ENCODE measurements around the gene FA2H.
"Not testable (repeated sequence)": the region's sequence is repeated elsewhere in the genome, so short reads cannot be mapped to it uniquely, and the experiment has no call there.

Gene FA2H

DNA sequence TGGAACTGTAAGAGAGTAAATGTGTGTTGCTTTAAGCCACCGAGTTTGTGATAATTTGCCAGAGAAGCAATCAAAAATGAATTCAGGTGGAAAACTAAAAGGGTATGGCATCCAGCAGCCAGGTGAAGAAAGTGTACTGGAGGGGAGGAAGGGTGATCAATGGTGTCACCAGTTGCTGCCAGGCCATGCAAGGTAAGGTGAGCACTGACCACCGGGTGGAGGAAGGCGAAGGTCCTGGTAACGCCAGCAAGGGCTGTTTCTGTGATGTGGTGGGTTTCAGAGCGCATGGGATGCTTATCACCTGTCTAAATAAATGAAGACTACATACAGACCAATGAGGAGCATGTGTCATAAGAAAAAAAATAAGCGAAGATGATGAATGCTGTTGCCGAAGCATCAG, 6.9 kb downstream of the FA2H start:
- intact Hi-C loops (cut with DNase I; ENCODE audit: low total_unique reads), result no loop called here
- H3K36me3 ChIP-seq, result no peaks in the 10 kb centered on the region
- H3K4me3 ChIP-seq, result no peak overlapping the region
- TF ChIP-seq, protein P1, sequence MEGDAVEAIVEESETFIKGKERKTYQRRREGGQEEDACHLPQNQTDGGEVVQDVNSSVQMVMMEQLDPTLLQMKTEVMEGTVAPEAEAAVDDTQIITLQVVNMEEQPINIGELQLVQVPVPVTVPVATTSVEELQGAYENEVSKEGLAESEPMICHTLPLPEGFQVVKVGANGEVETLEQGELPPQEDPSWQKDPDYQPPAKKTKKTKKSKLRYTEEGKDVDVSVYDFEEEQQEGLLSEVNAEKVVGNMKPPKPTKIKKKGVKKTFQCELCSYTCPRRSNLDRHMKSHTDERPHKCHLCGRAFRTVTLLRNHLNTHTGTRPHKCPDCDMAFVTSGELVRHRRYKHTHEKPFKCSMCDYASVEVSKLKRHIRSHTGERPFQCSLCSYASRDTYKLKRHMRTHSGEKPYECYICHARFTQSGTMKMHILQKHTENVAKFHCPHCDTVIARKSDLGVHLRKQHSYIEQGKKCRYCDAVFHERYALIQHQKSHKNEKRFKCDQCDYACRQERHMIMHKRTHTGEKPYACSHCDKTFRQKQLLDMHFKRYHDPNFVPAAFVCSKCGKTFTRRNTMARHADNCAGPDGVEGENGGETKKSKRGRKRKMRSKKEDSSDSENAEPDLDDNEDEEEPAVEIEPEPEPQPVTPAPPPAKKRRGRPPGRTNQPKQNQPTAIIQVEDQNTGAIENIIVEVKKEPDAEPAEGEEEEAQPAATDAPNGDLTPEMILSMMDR (IDR thresholded peaks at IDR 0.05), result no peak
- no peak overlapping the region for H3K27ac ChIP-seq
- H3K27me3 ChIP-seq, result peaks cover 0 to 63% of the 10 kb centered on the region in 2 donors
- H3K9me3 ChIP-seq, result no peaks in the 10 kb centered on the region
- no peak for DNase-seq
- no peaks in the 10 kb centered on the region for H3K4me1 ChIP-seq

- Histone ChIP-seq H3K4me3 (no peak overlapping the region), H3K36me3 (no peaks in the 10 kb centered on the region), H3K27me3 (peaks cover 0 to 54% of the 10 kb centered on the region in 2 donors), H3K4me1 (no peaks in the 10 kb centered on the region), H3K27ac (no peak overlapping the region), H3K9me3 (no peaks in the 10 kb centered on the region)
- intact Hi-C loops (cut with DNase I; ENCODE audit: low total_unique reads), result no loop called here
- TF ChIP-seq, protein P1 (IDR thresholded peaks at IDR 0.05), result no peak
- DNase-seq, result no peak
These were observed 7.9 kb downstream of the FA2H start for GRCh38 chr16:74766729-74767128.

GRCh38 chr16:74764184-74764583, 10.4 kb downstream of the FA2H start:
- intact Hi-C loops (cut with DNase I; ENCODE audit: low total_unique reads); H3K36me3 ChIP-seq; DNase-seq; H3K27ac ChIP-seq; H3K4me3 ChIP-seq; H3K4me1 ChIP-seq; H3K9me3 ChIP-seq: not testable (repeated sequence)
- peaks cover 0 to 41% of the 10 kb centered on the region in 2 donors for H3K27me3 ChIP-seq

DNA sequence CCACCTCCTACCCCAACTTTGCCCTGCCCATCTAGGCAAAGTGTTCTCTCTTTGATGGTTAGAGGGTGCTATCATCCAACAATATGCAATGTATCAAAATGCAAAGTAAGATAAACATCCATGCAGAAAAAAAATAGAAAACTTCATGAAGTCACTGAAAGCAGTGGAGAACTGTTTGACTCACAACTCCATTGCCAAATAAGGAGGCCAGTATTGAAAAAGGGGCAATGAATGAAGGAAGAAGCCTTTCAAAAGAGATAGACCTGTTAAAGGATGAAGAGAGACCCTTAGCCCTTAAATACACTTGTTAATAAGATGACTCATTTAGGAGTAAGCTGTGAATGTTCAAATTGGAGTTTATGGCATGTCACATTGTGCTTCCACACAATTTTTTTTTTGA, 13.0 kb downstream of the FA2H start:
- no peak overlapping the region for H3K27ac ChIP-seq

DNA sequence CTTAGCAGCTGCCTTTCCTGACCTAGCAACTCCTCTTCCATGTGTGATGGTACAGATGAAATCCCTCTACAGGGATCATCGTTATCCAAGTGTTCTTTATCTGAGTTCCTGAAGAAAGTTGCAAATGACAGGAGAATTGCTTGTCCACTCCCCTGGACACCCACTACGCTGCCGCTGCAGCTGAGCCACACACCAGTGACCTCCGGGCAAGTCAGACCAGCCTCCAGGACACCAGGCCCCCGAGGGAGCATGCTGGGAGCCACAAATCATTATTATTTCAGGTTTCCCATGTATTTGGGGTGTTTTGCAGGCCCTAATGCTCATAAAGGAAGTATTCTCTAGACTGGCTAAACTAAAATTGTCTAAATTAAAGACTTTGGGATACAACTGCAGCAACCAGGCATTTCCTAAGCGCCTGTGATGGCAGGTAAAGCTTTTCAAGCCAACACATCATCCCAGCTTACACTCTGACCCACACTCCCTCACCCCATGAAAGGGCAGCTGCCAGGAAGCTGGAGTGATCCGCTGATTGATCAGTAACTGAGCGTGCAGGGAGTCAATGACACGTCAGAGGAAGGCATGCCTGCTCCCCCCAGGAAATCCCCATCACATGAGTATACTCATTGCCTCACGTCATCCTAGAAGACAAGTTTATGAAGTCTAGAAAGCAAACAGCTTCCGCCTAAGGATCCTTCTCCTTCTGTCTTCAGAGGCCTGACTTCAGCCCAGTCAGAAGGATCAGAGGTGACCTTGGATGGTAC, 14.4 kb downstream of the FA2H start:
- DNase-seq, result no peak
- Histone ChIP-seq H3K4me3 (no peak overlapping the region), H3K9me3 (no peaks in the 10 kb centered on the region), H3K36me3 (no peaks in the 10 kb centered on the region), H3K27ac (no peak overlapping the region), H3K4me1 (no peaks in the 10 kb centered on the region), H3K27me3 (peaks cover 0 to 21% of the 10 kb centered on the region in 2 donors)
- intact Hi-C loops (cut with DNase I; ENCODE audit: low total_unique reads), result no loop called here
- TF ChIP-seq, protein P1 (IDR thresholded peaks at IDR 0.05), result no peak

More for the DNA sequence above, 13.0 kb downstream of the FA2H start:
- intact Hi-C loops (cut with DNase I; ENCODE audit: low total_unique reads), result no loop called here
- TF ChIP-seq, protein P1 (IDR thresholded peaks at IDR 0.05), result no peak
- H3K4me1 ChIP-seq, result no peaks in the 10 kb centered on the region
- H3K9me3 ChIP-seq, result no peaks in the 10 kb centered on the region
- H3K4me3 ChIP-seq, result no peak overlapping the region
- no peak for DNase-seq
- no peaks in the 10 kb centered on the region for H3K36me3 ChIP-seq
- peaks cover 0 to 24% of the 10 kb centered on the region in 2 donors for H3K27me3 ChIP-seq

DNA sequence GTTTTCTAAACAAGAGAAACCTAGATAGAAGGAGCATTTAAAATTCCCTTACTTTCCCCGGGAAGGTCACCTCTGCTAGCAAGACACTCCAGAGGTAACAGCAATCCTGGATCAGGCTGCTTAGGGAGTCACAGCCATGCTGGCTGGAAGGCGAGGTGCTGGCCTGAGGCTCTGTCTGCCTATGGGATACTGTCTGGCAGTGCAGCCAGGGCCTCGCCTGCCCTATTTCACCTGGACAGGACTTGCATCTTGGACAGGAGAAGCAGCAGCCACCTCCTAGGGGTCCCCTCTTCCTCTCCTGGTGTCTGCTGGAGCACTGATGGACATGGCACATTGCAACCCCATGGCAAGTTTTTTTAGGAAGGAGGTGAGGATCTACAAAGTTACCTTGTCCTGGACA, 15.1 kb downstream of the FA2H start:
- H3K27me3 ChIP-seq, result peaks cover 0 to 22% of the 10 kb centered on the region in 2 donors
- no peak overlapping the region for H3K27ac ChIP-seq
- TF ChIP-seq, protein P1 (IDR thresholded peaks at IDR 0.05), result no peak
- H3K9me3 ChIP-seq, result no peaks in the 10 kb centered on the region
- no peak for DNase-seq
- no peaks in the 10 kb centered on the region for H3K36me3 ChIP-seq
- H3K4me1 ChIP-seq, result no peaks in the 10 kb centered on the region
- intact Hi-C loops (cut with DNase I; ENCODE audit: low total_unique reads), result no loop called here
- no peak overlapping the region for H3K4me3 ChIP-seq
